SK-N-MC (cell line): ENCODE measurements around the gene SNAI1.
"Not testable (repeated sequence)": the region's sequence is repeated elsewhere in the genome, so short reads cannot be mapped to it uniquely, and the experiment has no call there.

Experiments
- DNase-seq: peaks from one replicate; pipeline ENCODE4 v3.0.0-alpha.2; 2011; ENCODE audit warnings: low read depth, low spot score
- H3K27ac ChIP-seq: fragments of 200-600 bp; sonication (generic); 2 replicates; pipeline ENCODE4 v1.5.1; 2016; ENCODE audit warnings: mixed run types
- H3K36me3 ChIP-seq: fragments of 200-600 bp; sonication (generic); 2 replicates; pipeline ENCODE4 v1.6.1; 2017; ENCODE audit warnings: antibody characterized with exemption, low read length, mixed read lengths; ENCODE audit not compliant: insufficient read depth
- H3K4me3 ChIP-seq: fragments of 200-600 bp; sonication (generic); 2 replicates; pipeline ENCODE4 v1.5.1; 2016
- H3K9ac ChIP-seq: fragments of 200-600 bp; sonication (generic); 2 replicates; pipeline ENCODE4 v1.8.0; 2017; ENCODE audit warnings: mixed run types, mixed read lengths; ENCODE audit not compliant: insufficient read length
- H3K9me3 ChIP-seq: fragments of 200-600 bp; sonication (generic); 2 replicates; pipeline ENCODE4 v1.6.1; 2017; ENCODE audit warnings: low read depth, mild to moderate bottlenecking, antibody characterized with exemption, low read length, moderate library complexity, mixed read lengths
- EZH2 ChIP-seq: fragments of 200-600 bp; sonication (generic); IDR thresholded peaks from one replicate; pipeline ENCODE4 v1.6.1; 2017; ENCODE audit warnings: antibody characterized with exemption
- FOXP2 ChIP-seq: optimal IDR thresholded peaks from 2 replicates; pipeline ENCODE3; 2011; ENCODE audit warnings: mild to moderate bottlenecking, moderate library complexity; ENCODE audit not compliant: insufficient read depth; ENCODE audit errors: extremely low read length, control extremely low read depth
- POLR2AphosphoS5 ChIP-seq: IDR thresholded peaks from 2 replicates; pipeline ENCODE4 v1.6.1; 2012; ENCODE audit warnings: mild to moderate bottlenecking, low read depth, low read length, borderline replicate concordance

Gene SNAI1

GRCh38 chr20:49976542-49976941 is 6.2 kb upstream of the SNAI1 start:
- no peak overlapping the region for H3K4me3 ChIP-seq
- H3K36me3 ChIP-seq, result no peaks in the 10 kb centered on the region
- H3K27ac ChIP-seq, result no peak overlapping the region
- no peaks in the 10 kb centered on the region for H3K9me3 ChIP-seq
- DNase-seq, result no peak
- H3K9ac ChIP-seq, result no peak overlapping the region
- no peak for TF ChIP-seq POLR2AphosphoS5
- TF ChIP-seq FOXP2, result no peak

GRCh38 chr20:49977740-49978139 is 5.0 kb upstream of the SNAI1 start:
- H3K36me3 ChIP-seq, H3K4me3 ChIP-seq, H3K27ac ChIP-seq, H3K9ac ChIP-seq, H3K9me3 ChIP-seq, DNase-seq: not testable (repeated sequence)

GRCh38 chr20:49978685-49979029 is 4.1 kb upstream of the SNAI1 start:
- Histone ChIP-seq H3K36me3 (no peaks in the 10 kb centered on the region), H3K9ac (peak overlapping the region; percentile 33), H3K9me3 (no peaks in the 10 kb centered on the region), H3K27ac (no peak overlapping the region), H3K4me3 (peak overlapping the region; percentile 52)
- DNase-seq, result no peak
- TF ChIP-seq FOXP2 (no peak), EZH2 (no peak)

GRCh38 chr20:49979030-49979832 is 3.5 kb upstream of the SNAI1 start:
- H3K36me3 ChIP-seq, result no peaks in the 10 kb centered on the region
- peak overlapping the region; percentile 33 for H3K9ac ChIP-seq
- no peak overlapping the region for H3K27ac ChIP-seq
- TF ChIP-seq POLR2AphosphoS5 (no peak), FOXP2 (no peak), EZH2 (no peak)
- peak overlapping the region; percentile 52 for H3K4me3 ChIP-seq
- no peaks in the 10 kb centered on the region for H3K9me3 ChIP-seq
- no peak for DNase-seq

GRCh38 chr20:49980140-49981008 is 2.4 kb upstream of the SNAI1 start:
- Histone ChIP-seq H3K36me3 (no peaks in the 10 kb centered on the region), H3K27ac (no peak overlapping the region), H3K9me3 (no peaks in the 10 kb centered on the region), H3K4me3 (no peak overlapping the region), H3K9ac (no peak overlapping the region)
- no peak for DNase-seq
- TF ChIP-seq FOXP2 (no peak), POLR2AphosphoS5 (no peak), EZH2 (no peak)

GRCh38 chr20:49981218-49982071 is 1.3 kb upstream of the SNAI1 start:
- Histone ChIP-seq H3K4me3 (no peak overlapping the region), H3K36me3 (no peaks in the 10 kb centered on the region), H3K9me3 (no peaks in the 10 kb centered on the region), H3K27ac (no peak overlapping the region), H3K9ac (no peak overlapping the region)
- TF ChIP-seq FOXP2 (no peak), EZH2 (no peak), POLR2AphosphoS5 (no peak)
- no peak for DNase-seq

GRCh38 chr20:49982072-49982345 is 771 bp upstream of the SNAI1 start:
- no peak for DNase-seq
- Histone ChIP-seq H3K27ac (no peak overlapping the region), H3K9me3 (no peaks in the 10 kb centered on the region), H3K9ac (no peak overlapping the region), H3K4me3 (peak overlapping the region; percentile 76), H3K36me3 (no peaks in the 10 kb centered on the region)
- no peak for TF ChIP-seq POLR2AphosphoS5

GRCh38 chr20:49983123-49983847 is 505 bp downstream of the SNAI1 start:
- DNase-seq, result no peak
- peak overlapping the region; percentile 92 for H3K4me3 ChIP-seq
- H3K36me3 ChIP-seq, result 0 out of 2 replicates have a peak, but pooled peaks cover 4% of the 10 kb centered on the region
- H3K27ac ChIP-seq, result no peak overlapping the region
- peak overlapping the region; percentile 91 for H3K9ac ChIP-seq
- no peak for TF ChIP-seq EZH2
- no peak for TF ChIP-seq FOXP2
- TF ChIP-seq POLR2AphosphoS5, result no peak
- no peaks in the 10 kb centered on the region for H3K9me3 ChIP-seq
